Sigmoid colon (tissue), 4 donors: Measurements from ENCODE around the gene S1PR3.

Experiments
- CTCF ChIP-seq, 4 experiments: fragments of 450-650 bp in 3 of 4; fragments of 200-600 bp in 1 of 4; IDR thresholded peaks; one replicate each; pipeline ENCODE4 v1.5.1; 2016 to 2019; ENCODE audit warnings: antibody characterized with exemption in 4 of 4, mild to moderate bottlenecking in 3 of 4, moderate library complexity in 2 of 4
- EP300 ChIP-seq, 4 donors: sonication (generic); formaldehyde crosslinking; IDR thresholded peaks; one replicate each; pipeline ENCODE4 v1.6.1; 2017; ENCODE audit warnings: antibody characterized with exemption in 4 of 4
- POLR2A ChIP-seq, 2 donors: fragments of 450-650 bp; IDR thresholded peaks; one replicate each; pipeline ENCODE4 v1.6.1; 2016; ENCODE audit warnings: antibody characterized with exemption in 2 of 2, mild to moderate bottlenecking in 2 of 2, moderate library complexity in 2 of 2
- POLR2AphosphoS5 ChIP-seq, 4 donors: sonication (generic); formaldehyde crosslinking; IDR thresholded peaks; one replicate each; pipeline ENCODE4 v1.6.1; 2017; ENCODE audit warnings: antibody characterized with exemption in 4 of 4

GRCh38 chr9:88951155-88951542, 40.1 kb upstream of the S1PR3 start:
- TF ChIP-seq CTCF (IDR thresholded peaks at IDR 0.05) = no peak
- TF ChIP-seq POLR2AphosphoS5 (IDR thresholded peaks at IDR 0.05) = no peak
- TF ChIP-seq POLR2A (IDR thresholded peaks at IDR 0.05) = no peak
- TF ChIP-seq EP300 (IDR thresholded peaks at IDR 0.05) = no peak
